ENCODE measurements around the gene GNG7.
"Not testable (repeated sequence)": the region's sequence is repeated elsewhere in the genome, so short reads cannot be mapped to it uniquely, and the experiment has no call there.

GNG7 gene

GRCh38 chr19:2714102-2714501, 11.6 kb upstream of the GNG7 start:
- DNase-seq (ENCODE audit: low read depth in 4 of 4, low spot score in 1 of 4) = not testable (repeated sequence)

- DNase-seq (ENCODE audit: low read depth in 4 of 4, low spot score in 1 of 4) = not testable (repeated sequence)
These were observed 10.7 kb upstream of the GNG7 start for GRCh38 chr19:2713170-2713569.

GRCh38 chr19:2711875-2712205, 9.3 kb upstream of the GNG7 start:
- DNase-seq (ENCODE audit: low read depth in 4 of 4, low spot score in 1 of 4) = no peak

- DNase-seq (ENCODE audit: low read depth in 4 of 4, low spot score in 1 of 4) = no peak
These were observed 8.8 kb upstream of the GNG7 start for GRCh38 chr19:2711172-2711874.

- no peak for DNase-seq (ENCODE audit: low read depth in 4 of 4, low spot score in 1 of 4)
These were observed 3.8 kb upstream of the GNG7 start for GRCh38 chr19:2706251-2706650.

GRCh38 chr19:2703691-2704216, 1.3 kb upstream of the GNG7 start:
- DNase-seq (ENCODE audit: low read depth in 4 of 4, low spot score in 1 of 4) = no peak

GRCh38 chr19:2703077-2703437, 563 bp upstream of the GNG7 start:
- no peak for DNase-seq (ENCODE audit: low read depth in 4 of 4, low spot score in 1 of 4)

- DNase-seq (ENCODE audit: low read depth in 4 of 4, low spot score in 1 of 4) = no peak
These were observed 929 bp downstream of the GNG7 start for GRCh38 chr19:2701361-2702169.

- no peak for DNase-seq (ENCODE audit: low read depth in 4 of 4, low spot score in 1 of 4)
These were observed 1.7 kb downstream of the GNG7 start for GRCh38 chr19:2700660-2701360.

- DNase-seq (ENCODE audit: low read depth in 4 of 4, low spot score in 1 of 4) = no peak
These were observed 2.9 kb downstream of the GNG7 start for GRCh38 chr19:2699413-2700140.

- no peak for DNase-seq (ENCODE audit: low read depth in 4 of 4, low spot score in 1 of 4)
These were observed 8.3 kb downstream of the GNG7 start for GRCh38 chr19:2694196-2694595.

- no peak for DNase-seq (ENCODE audit: low read depth in 4 of 4, low spot score in 1 of 4)
These were observed 8.9 kb downstream of the GNG7 start for GRCh38 chr19:2693492-2694160.

- no peak for DNase-seq (ENCODE audit: low read depth in 4 of 4, low spot score in 1 of 4)
These were observed 10.5 kb downstream of the GNG7 start for GRCh38 chr19:2691951-2692350.

GRCh38 chr19:2690856-2691255, 11.6 kb downstream of the GNG7 start:
- no peak for DNase-seq (ENCODE audit: low read depth in 4 of 4, low spot score in 1 of 4)

- no peak for DNase-seq (ENCODE audit: low read depth in 4 of 4, low spot score in 1 of 4)
These were observed 16.1 kb downstream of the GNG7 start for GRCh38 chr19:2686360-2686759.

- DNase-seq (ENCODE audit: low read depth in 4 of 4, low spot score in 1 of 4) = no peak
These were observed 17.2 kb downstream of the GNG7 start for GRCh38 chr19:2685204-2685704.

GRCh38 chr19:2683430-2684003, 19.0 kb downstream of the GNG7 start:
- no peak for DNase-seq (ENCODE audit: low read depth in 4 of 4, low spot score in 1 of 4)

GRCh38 chr19:2680808-2681207, 21.7 kb downstream of the GNG7 start:
- no peak for DNase-seq (ENCODE audit: low read depth in 4 of 4, low spot score in 1 of 4)

- DNase-seq (ENCODE audit: low read depth in 4 of 4, low spot score in 1 of 4) = no peak
These were observed 23.1 kb downstream of the GNG7 start for GRCh38 chr19:2679439-2679838.

- DNase-seq (ENCODE audit: low read depth in 4 of 4, low spot score in 1 of 4) = not testable (repeated sequence)
These were observed 23.5 kb downstream of the GNG7 start for GRCh38 chr19:2678948-2679347.

All from stimulated activated CD4-positive, alpha-beta T cell treated with anti-CD3 and anti-CD28 coated beads, Interleukin-1b, Interleukin-23, amount 100 ng/mL, for 24 hours (primary cell).